K562 (cell line): Measurements from ENCODE around the gene LMAN1L. TPM values are rescaled to one million over a fixed set of nuclear protein-coding genes. Genes with fewer than 3 reads are reported as not detected.

Experiments
- ATAC-seq: fragments of 200-7000 bp; cut with Tn5 transposase; 3 replicates; pipeline ENCODE4 v1.9.1; 2020; ENCODE audit warnings: moderate library complexity
- BruUV-seq: library from RNA; stranded (reverse); fragments of 400-500 nt; replicated peaks from 2 replicates; lab custom pipeline; 2021; lab: Mats Ljungman, UMichigan
- CTCF ChIA-PET: fragments of 300-600 bp; formaldehyde crosslinking; extraction: SDS; loops from one replicate; lab custom pipeline; 2021; ENCODE audit warnings: low intra/inter-chr PET ratio; lab: Yijun Ruan, JAX
- POLR2A ChIA-PET: fragments of 300-600, 350-650 bp; sonication (Branson Sonifier 250); formaldehyde crosslinking; extraction: SDS; loops from one replicate; lab custom pipeline; 2021; ENCODE audit warnings: antibody characterized with exemption, inconsistent platforms; lab: Yijun Ruan, JAX
- DNase-seq, 4 experiments: peaks; one replicate each; pipeline versions ENCODE4 v3.0.0 to v3.0.0-alpha.2; 2011 to 2018; ENCODE audit warnings: low spot score in 3 of 4, mixed read lengths in 3 of 4; ENCODE audit errors: extremely low read depth in 1 of 4
- FAIRE-seq: peaks from 2 replicates; lab custom pipeline; 2011; peaks lifted over from hg19 to GRCh38; lab: Jason Lieb, UNC
- H2AFZ ChIP-seq: 2 replicates; pipeline ENCODE4 v1.6.0; 2011; ENCODE audit warnings: low read depth, low read length, control low read depth, inconsistent platforms
- H3K27ac ChIP-seq: fragments of 200-600 bp; 3 replicates; pipeline ENCODE4 v1.8.0; 2011; ENCODE audit warnings: low read depth, mild to moderate bottlenecking, control low read depth, inconsistent platforms, low read length, moderate library complexity, mixed read lengths; ENCODE audit errors: extremely low read depth
- H3K27me3 ChIP-seq, 2 experiments: fragments of 300-600 bp in 1 of 2; 2 replicates in 1 of 2; 3 replicates in 1 of 2; pipeline versions ENCODE4 v1.6.0 to v1.8.0; 2011; ENCODE audit warnings: inconsistent platforms in 2 of 2, low read length in 2 of 2, mild to moderate bottlenecking in 1 of 2, mixed read lengths in 1 of 2, moderate library complexity in 1 of 2; ENCODE audit not compliant: control insufficient read depth in 2 of 2, insufficient read depth in 2 of 2
- H3K36me3 ChIP-seq: fragments of 300-600 bp; 3 replicates; pipeline ENCODE4 v1.8.0; 2011; ENCODE audit warnings: mild to moderate bottlenecking, low read length, inconsistent platforms; ENCODE audit not compliant: control insufficient read depth, insufficient read depth
- H3K4me1 ChIP-seq, 2 experiments: fragments of 200-600 bp in 1 of 2; replicated peaks in 1 of 2; 2 replicates in 1 of 2; 3 replicates in 1 of 2; pipeline versions ENCODE4 v1.5.1 to v1.8.0; 2011; ENCODE audit warnings: inconsistent platforms in 2 of 2, low read length in 2 of 2, mild to moderate bottlenecking in 1 of 2, mixed read lengths in 1 of 2, moderate library complexity in 1 of 2; ENCODE audit not compliant: control insufficient read depth in 2 of 2, insufficient read depth in 2 of 2
- H3K4me2 ChIP-seq: 2 replicates; pipeline ENCODE4 v1.6.1; 2011; ENCODE audit warnings: low read length, control low read depth, inconsistent platforms, mixed read lengths; ENCODE audit not compliant: insufficient read depth
- H3K4me3 ChIP-seq: fragments of 200-600 bp; sonication (generic), shearing (Covaris generic); 2 replicates; pipeline ENCODE4 v1.5.1; 2016; ENCODE audit warnings: control low read depth, inconsistent platforms
- H3K79me2 ChIP-seq: fragments of 200-600 bp; 3 replicates; pipeline ENCODE4 v1.8.0; 2011; ENCODE audit warnings: low read length, inconsistent platforms; ENCODE audit not compliant: control insufficient read depth, insufficient read depth
- H3K9ac ChIP-seq, 2 experiments: 2 replicates each; pipeline versions ENCODE4 v1.6.0 to v1.6.1; 2011; ENCODE audit warnings: low read depth in 2 of 2, low read length in 2 of 2, control low read depth in 1 of 2, inconsistent platforms in 1 of 2, mild to moderate bottlenecking in 1 of 2, mixed read lengths in 1 of 2; ENCODE audit not compliant: insufficient read depth in 1 of 2
- H3K9me1 ChIP-seq: one replicate; pipeline ENCODE4 v1.6.0; 2011; ENCODE audit warnings: inconsistent platforms, mild to moderate bottlenecking, low read length, moderate library complexity; ENCODE audit not compliant: control insufficient read depth, insufficient read depth
- H3K9me3 ChIP-seq: replicated peaks from 2 replicates; pipeline ENCODE4 v1.5.1; 2011; ENCODE audit warnings: low read depth, low read length, inconsistent platforms; ENCODE audit not compliant: control insufficient read depth, insufficient read depth
- H4K20me1 ChIP-seq: replicated peaks from 2 replicates; pipeline ENCODE4 v1.6.1; 2011; ENCODE audit warnings: low read length, inconsistent platforms, mixed read lengths; ENCODE audit not compliant: control insufficient read depth, insufficient read depth
- BCOR ChIP-seq: fragments of 450-650 bp; IDR thresholded peaks from 2 replicates; pipeline ENCODE4 v1.6.1; 2016
- CBX1 ChIP-seq: sonication (generic); IDR thresholded peaks from 2 replicates; pipeline ENCODE4 v1.6.1; 2016; ENCODE audit warnings: antibody characterized with exemption, low read depth, mild to moderate bottlenecking
- CTCF ChIP-seq, 3 experiments: IDR thresholded peaks in 2 of 3; conservative IDR thresholded peaks in 1 of 3; 2 replicates each; pipeline ENCODE4 v1.5.1; 2011 to 2012; ENCODE audit warnings: low read length in 3 of 3, mild to moderate bottlenecking in 3 of 3, control low read depth in 2 of 3, improper control_type of control experiment in 1 of 3, inconsistent platforms in 1 of 3, low read depth in 1 of 3, mixed read lengths in 1 of 3, moderate library complexity in 1 of 3; ENCODE audit not compliant: insufficient read depth in 2 of 3
- HDAC2 ChIP-seq: fragments of 450-650 bp; IDR thresholded peaks from 2 replicates; pipeline ENCODE4 v1.6.1; 2016; ENCODE audit warnings: mild to moderate bottlenecking
- KDM1A ChIP-seq, 2 experiments: fragments of 450-650 bp; IDR thresholded peaks; 2 replicates each; pipeline ENCODE4 v1.6.1; 2016; ENCODE audit warnings: mild to moderate bottlenecking in 2 of 2
- RBM25 ChIP-seq: fragments of 200-400 bp; formaldehyde crosslinking; IDR thresholded peaks from 2 replicates; pipeline ENCODE4 v1.6.1; 2018; ENCODE audit warnings: low read length, low read depth, moderate library complexity; ENCODE audit not compliant: severe bottlenecking
- RCOR1 ChIP-seq, 2 experiments: IDR thresholded peaks; 2 replicates each; pipeline ENCODE4 v1.6.1; 2012; ENCODE audit warnings: low read depth in 2 of 2, low read length in 2 of 2, borderline replicate concordance in 1 of 2, improper control_type of control experiment in 1 of 2
- SMARCA5 ChIP-seq: fragments of 450-650 bp; IDR thresholded peaks from 2 replicates; pipeline ENCODE4 v1.6.1; 2016
- SREBF2 ChIP-seq: sonication (generic); formaldehyde crosslinking; IDR thresholded peaks from 2 replicates; pipeline ENCODE4 v1.4.0; 2020; ENCODE audit warnings: mild to moderate bottlenecking, missing genetic modification reagents
- U2AF2 ChIP-seq: fragments of 200-400 bp; formaldehyde crosslinking; optimal IDR thresholded peaks from 2 replicates; pipeline ENCODE3; 2017; ENCODE audit warnings: low read depth, mild to moderate bottlenecking, low read length
- ZFPM2 ChIP-seq: fragments of 250-450 bp; sonication (Bioruptor Pico); IDR thresholded peaks from 2 replicates; pipeline ENCODE4 v1.5.1; 2022; ENCODE audit warnings: mild to moderate bottlenecking
- ZNF518B ChIP-seq: fragments of 250-450 bp; sonication (Bioruptor Pico); IDR thresholded peaks from 2 replicates; pipeline ENCODE4 v1.5.0; 2021; ENCODE audit warnings: mild to moderate bottlenecking, moderate library complexity
- WGBS: fragments of 100-300 bp; shearing (Covaris generic); methylation state at CpG from one replicate; pipeline ENCODE4 v1.1.6; 2016; ENCODE audit warnings: low coverage, mixed read lengths; ENCODE audit not compliant: insufficient coverage; ENCODE audit errors: missing lambda C conversion rate; 5-methylcytosine and 5-hydroxymethylcytosine counted together
- in situ Hi-C: fragments of 300-500 bp; cut with MboI; formaldehyde crosslinking; loops from 4 replicates; pipeline ENCODE4 v1.15.0; 2018; ENCODE audit warnings: inconsistent platforms, mixed read lengths
- intact Hi-C: fragments of 100-400 bp; cut with micrococcal nuclease; formaldehyde crosslinking; loops from 2 replicates; pipeline ENCODE4 v1.14.2; 2022
- polyA plus RNA-seq, 8 experiments: library from polyadenylated mRNA; depleted of rRNA in 4 of 8; stranded (reverse) in 5 of 8; unstranded in 3 of 8; fragments of >200 nt; fragmentation: Nextera tagmentation in 2 of 8; fragmentation: Illumina TruSeq in 1 of 8; extraction: Ambion mirVana in 2 of 8; extraction: Trizol in 1 of 8; gene quantifications; 2 replicates each; pipeline versions ENCODE4 v1.2.1 to v1.2.3, GENCODE V29; 2011 to 2014; ENCODE audit warnings: inconsistent platforms in 1 of 8, missing spikeins in 1 of 8
- total RNA-seq, 7 experiments: library from RNA; depleted of rRNA in 6 of 7; stranded (reverse); fragments of >200 nt in 6 of 7; fragmentation: Illumina TruSeq in 2 of 7; extraction: Trizol in 2 of 7; gene quantifications; 2 replicates each; pipeline versions ENCODE4 v1.2.1 to v1.2.3, GENCODE V29; 2011 to 2021; ENCODE audit warnings: low replicate concordance in 1 of 7

The LMAN1L gene
- total and polyA plus RNA-seq, 9 of the 15 experiments (the other 6 are each of a cell fraction or from before 2014, with no cell fraction given), result not detected

- intact Hi-C loops (no loop called here), in situ Hi-C loops (no loop called here)
- no peaks in the 10 kb centered on the region for H3K9me3 ChIP-seq
- H3K79me2 ChIP-seq, result no peaks in the 10 kb centered on the region
- WGBS, result 33% methylated on average over 4 of the region's 4 CpGs
- H3K4me1 ChIP-seq, result peaks cover 0 to 7% of the 10 kb centered on the region in 2 experiments; a peak in 2 of 5 replicates
- no peaks in the 10 kb centered on the region for H3K9me1 ChIP-seq
- DNase-seq (no peak), FAIRE-seq (peak; percentile 55), ATAC-seq (peak; percentile 56)
- H3K27ac ChIP-seq, result no peak overlapping the region
- BruUV-seq, result no TSS peak
- no peak overlapping the region; a peak in 1 of 4 replicates for H3K9ac ChIP-seq
- H4K20me1 ChIP-seq, result no peaks in the 10 kb centered on the region; the same call in 1 of the 2 replicates
- ChIA-PET CTCF (no interaction called here), POLR2A (no interaction called here)
- H3K4me3 ChIP-seq, result no peak overlapping the region
- H3K36me3 ChIP-seq, result peaks cover 5% of the 10 kb centered on the region; the same call in 1 of the 3 replicates
- no peak overlapping the region for H3K4me2 ChIP-seq
- no peak overlapping the region for H2AFZ ChIP-seq
- peaks cover 0 to 21% of the 10 kb centered on the region in 2 experiments; a peak in 2 of 5 replicates for H3K27me3 ChIP-seq
- TF ChIP-seq SREBF2 (CRISPR knock-in tag) (no peak), BCOR (peak; percentile 92), CTCF (IDR thresholded peaks at IDR 0.05 in 2 of 3, conservative IDR thresholded peaks at IDR 0.05 in 1 of 3; ENCODE audit: insufficient read depth in 2 of 3, low read depth in 1 of 3, low read length in 3 of 3) (peak; percentile 22 to 39 (median 32); a peak in 5 of 6 replicates), RBM25 (peak; percentile 78), HDAC2 (0 out of 2 replicates have a peak, but pooled peaks have one; percentile 50), U2AF2 (no peak), CBX1 (peak; percentile 32; the same call in 1 of the 2 replicates), ZFPM2 (CRISPR knock-in tag) (no peak), RCOR1 (IDR thresholded peaks at IDR 0.05; ENCODE audit: borderline replicate concordance in 1 of 2, low read depth in 2 of 2, low read length in 2 of 2) (0 out of 4 replicates have a peak, but pooled peaks of 1 of the 2 experiments have one; percentile 17), SMARCA5 (peak; percentile 75), KDM1A (IDR thresholded peaks at IDR 0.05) (peak; percentile 30 to 53; a peak in 2 of 4 replicates), ZNF518B (CRISPR knock-in tag) (no peak)
These were observed 3.8 kb upstream of the LMAN1L start for GRCh38 chr15:74808840-74809229.
